MCF 10A (cell line): ENCODE results near the gene TBL1XR1. TPM values are rescaled to one million over a fixed set of nuclear protein-coding genes. Genes with fewer than 3 reads are reported as not detected.
A peak's percentile ranks its signal among the peaks of the same experiment; 100 is the strongest.

Experiments
- Bru-seq: library from RNA; stranded (reverse); fragments of 400-500 nt; gene quantifications from one replicate; lab custom pipeline; 2021; lab: Mats Ljungman, UMichigan
- BruChase-seq, 2 experiments: library from RNA; stranded (reverse); fragments of 400-500 nt; gene quantifications; one replicate each; lab custom pipeline; 2021; lab: Mats Ljungman, UMichigan
- BruUV-seq: library from RNA; stranded (reverse); fragments of 400-500 nt; replicated peaks from 2 replicates; lab custom pipeline; 2021; lab: Mats Ljungman, UMichigan
- CTCF ChIA-PET: fragments of 300-600 bp; sonication (Branson Sonifier 250); formaldehyde crosslinking; extraction: SDS; loops from one replicate; lab custom pipeline; 2021; ENCODE audit warnings: antibody characterized with exemption, inconsistent platforms; lab: Yijun Ruan, JAX
- POLR2A ChIA-PET: fragments of 300-600, 350-650 bp; sonication (Branson Sonifier 250); formaldehyde crosslinking; extraction: SDS; loops from one replicate; lab custom pipeline; 2020; ENCODE audit warnings: antibody characterized with exemption, inconsistent platforms; lab: Yijun Ruan, JAX
- DNase-seq: peaks from one replicate; pipeline ENCODE4 v3.0.0-alpha.2; 2018; ENCODE audit not compliant: unreplicated experiment
- H3K27ac Mint-ChIP-seq: one replicate; pipeline ENCODE4 v1.8.0; 2022; ENCODE audit warnings: mild to moderate bottlenecking, low read depth, mixed read lengths; ENCODE audit not compliant: unreplicated experiment
- H3K27me3 Mint-ChIP-seq: one replicate; pipeline ENCODE4 v1.8.0; 2022; ENCODE audit warnings: mixed read lengths; ENCODE audit not compliant: insufficient read depth, unreplicated experiment
- H3K36me3 Mint-ChIP-seq: one replicate; pipeline ENCODE4 v1.8.0; 2022; ENCODE audit warnings: mild to moderate bottlenecking, moderate library complexity, mixed read lengths; ENCODE audit not compliant: insufficient read depth, unreplicated experiment
- H3K4me1 Mint-ChIP-seq: one replicate; pipeline ENCODE4 v1.8.0; 2022; ENCODE audit warnings: mixed read lengths; ENCODE audit not compliant: insufficient read depth, unreplicated experiment
- H3K4me3 Mint-ChIP-seq: one replicate; pipeline ENCODE4 v1.8.0; 2022; ENCODE audit warnings: mild to moderate bottlenecking, moderate library complexity, mixed read lengths; ENCODE audit not compliant: unreplicated experiment
- H3K9me3 Mint-ChIP-seq: one replicate; pipeline ENCODE4 v1.8.0; 2022; ENCODE audit warnings: mixed read lengths; ENCODE audit not compliant: unreplicated experiment
- CTCF ChIP-seq: fragments of 200-600 bp; IDR thresholded peaks from one replicate; pipeline ENCODE4 v1.8.0; 2022; ENCODE audit warnings: antibody characterized with exemption, mild to moderate bottlenecking; ENCODE audit not compliant: unreplicated experiment
- intact Hi-C: fragments of 100-400 bp; cut with micrococcal nuclease; formaldehyde crosslinking; loops from 2 replicates; pipeline ENCODE4 v1.14.1; 2022
- long read RNA-seq: library from polyadenylated mRNA; stranded (forward); transcript quantifications from one replicate; pipeline ENCODE4 v2.0.0, GENCODE V29; 2022
- total RNA-seq: library from RNA; stranded (reverse); gene quantifications from 2 replicates; pipeline ENCODE4 v1.2.3, GENCODE V29; 2022

TBL1XR1 gene
- total RNA-seq = 171 and 178 TPM in 2 replicates
- Bru-seq, nascent RNA = percentile 93 among the genes with signal in this experiment
- BruChase-seq, experiment 1, labeled RNA remaining after a 6-hour chase = percentile 93 among the genes with signal in this experiment
- BruChase-seq, experiment 2, labeled RNA remaining after a 2-hour chase = percentile 90 among the genes with signal in this experiment
- long read RNA-seq, full-length matches to known transcripts = 12 of 40 reads
- long read RNA-seq, partial matches to known transcripts = 11 of 40 reads
- long read RNA-seq, other reads (novel, unspliced or antisense) = 17 of 40 reads

DNA sequence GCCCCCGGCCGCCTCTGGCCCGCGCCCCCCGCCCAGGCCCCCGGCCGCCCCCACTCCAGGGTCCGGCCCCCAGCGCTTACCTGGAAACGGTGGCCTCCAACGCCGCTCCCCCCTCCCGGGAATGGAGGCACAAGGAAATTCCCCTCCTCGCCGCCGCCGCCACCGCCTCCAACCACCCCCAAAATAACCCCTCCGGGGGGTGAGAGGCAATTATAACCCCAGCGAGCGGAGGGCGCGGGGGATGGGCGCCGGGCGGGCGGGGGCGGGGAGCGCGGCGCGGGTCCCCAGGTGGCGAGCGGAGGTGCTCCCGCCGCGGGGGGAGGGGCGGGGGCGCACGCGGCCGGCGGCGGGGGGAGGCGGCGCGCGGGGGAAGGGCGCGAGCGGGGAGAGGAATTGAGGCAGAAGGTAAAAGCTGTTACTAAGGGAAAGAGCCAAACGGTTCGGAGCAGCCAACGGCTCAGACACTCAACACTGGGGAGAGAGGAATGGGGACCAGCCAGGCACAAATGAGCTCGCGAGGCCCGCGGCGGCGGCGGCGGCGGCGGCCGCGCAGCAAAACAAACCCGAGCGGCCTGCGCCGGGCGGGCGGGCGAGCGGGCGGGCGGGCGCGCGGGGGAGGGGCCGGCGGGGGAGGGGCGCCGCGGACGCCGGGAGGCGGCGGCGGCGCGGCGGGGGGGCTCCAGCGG is at the start of gene TBL1XR1:
Gene TBL1XR1, minus strand, starts transcription at position 442 of the 686 bp plus-strand sequence. CDS start 132,505 bp downstream, outside the sequence.
- Mint-ChIP-seq H3K27ac (peak within 1 kb of the TSS; percentile 89), H3K4me1 (peaks cover 30% of the 10 kb centered on the region), H3K36me3 (peaks cover 9% of the 10 kb centered on the region), H3K4me3 (peak within 1 kb of the TSS; percentile 97), H3K9me3 (no peaks in the 10 kb centered on the region), H3K27me3 (no peaks in the 10 kb centered on the region)
- ChIA-PET CTCF (interaction anchor here (0.6 to 4.8 kb wide), 3 partner anchors 145 to 163 kb away, joined by 3 to 21 read pairs (median 4); no protein-coding TSS in a partner anchor), POLR2A (interaction anchor here (0.6 to 3.5 kb wide), 11 partner anchors 110 to 1127 kb away, joined by 3 to 66 read pairs (median 6); no protein-coding TSS in a partner anchor)
- BruUV-seq = no TSS peak
- peak; percentile 95 for DNase-seq
- no peak for TF ChIP-seq CTCF
- intact Hi-C loops = loop anchor here (1.0 kb wide), 2 partner anchors 163 to 619 kb away; no protein-coding TSS in a partner anchor

DNA sequence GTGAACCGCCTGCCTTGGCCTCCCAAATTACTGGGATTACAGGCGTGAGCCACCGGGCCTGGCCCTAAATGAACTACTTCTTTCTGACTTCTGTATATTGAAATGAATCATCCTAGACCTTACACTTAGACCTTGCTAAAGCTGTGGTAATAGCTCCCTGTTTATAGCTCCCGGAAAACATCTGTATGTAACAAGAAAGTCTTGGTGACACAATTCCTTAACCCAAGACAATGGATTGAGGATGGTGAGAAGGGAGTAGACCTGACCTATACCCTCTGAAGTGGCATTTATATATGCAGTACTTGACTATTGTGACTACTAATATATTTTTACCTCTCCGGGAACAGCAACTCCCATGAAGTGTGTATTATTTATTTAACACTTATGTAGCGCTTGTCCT is 48.0 kb upstream of the TBL1XR1 start:
- ChIA-PET POLR2A (interaction anchor here (0.6 kb wide), 1 partner anchor 10 kb away, joined by 3 read pairs; no protein-coding TSS in a partner anchor), CTCF (interaction anchor here (0.5 kb wide), 1 partner anchor 255 kb away, joined by 7 read pairs; no protein-coding TSS in a partner anchor)
- intact Hi-C loops = no loop called here
- no peak overlapping the region for H3K4me3 Mint-ChIP-seq
- DNase-seq = no peak
- no peak overlapping the region for H3K27ac Mint-ChIP-seq
- no peaks in the 10 kb centered on the region for H3K9me3 Mint-ChIP-seq
- H3K4me1 Mint-ChIP-seq = no peaks in the 10 kb centered on the region
- TF ChIP-seq CTCF = no peak
- H3K36me3 Mint-ChIP-seq = no peaks in the 10 kb centered on the region
- BruUV-seq = no TSS peak
- H3K27me3 Mint-ChIP-seq = no peaks in the 10 kb centered on the region

DNA sequence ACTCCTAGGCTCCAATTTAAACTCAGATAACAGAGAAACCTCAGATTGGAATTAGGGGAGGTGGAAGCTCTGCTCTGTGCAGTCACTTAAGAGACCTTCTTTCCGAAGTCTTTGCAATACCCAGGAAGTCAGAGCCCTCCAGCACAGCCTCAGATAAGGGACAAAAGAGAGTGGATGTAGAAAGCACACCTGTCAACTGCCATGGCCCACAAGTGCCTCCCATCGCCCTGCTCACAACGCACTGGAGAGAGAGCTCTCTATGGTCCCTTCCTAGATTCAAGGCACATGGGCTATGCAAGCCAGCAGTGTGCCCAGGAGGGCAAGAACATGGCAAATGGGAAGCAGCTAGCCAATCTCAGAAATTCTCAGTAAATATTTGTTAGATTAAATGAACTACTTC is 47.3 kb upstream of the TBL1XR1 start:
- no peak overlapping the region for H3K27ac Mint-ChIP-seq
- no peaks in the 10 kb centered on the region for H3K9me3 Mint-ChIP-seq
- H3K27me3 Mint-ChIP-seq = no peaks in the 10 kb centered on the region
- TF ChIP-seq CTCF = no peak
- ChIA-PET CTCF (interaction anchor here (0.5 to 0.9 kb wide), 3 partner anchors 12 to 254 kb away, joined by 3 to 7 read pairs (median 4); no protein-coding TSS in a partner anchor), POLR2A (no interaction called here)
- H3K4me3 Mint-ChIP-seq = no peak overlapping the region
- H3K4me1 Mint-ChIP-seq = no peaks in the 10 kb centered on the region
- BruUV-seq = no TSS peak
- intact Hi-C loops = no loop called here
- no peaks in the 10 kb centered on the region for H3K36me3 Mint-ChIP-seq
- no peak for DNase-seq
